ENCODE data around the gene MEI1.

The MEI1 gene

GRCh38 chr22:41787331-41787730 is 88.0 kb downstream of the MEI1 start:
- no peak for DNase-seq (ENCODE audit: low read depth)

GRCh38 chr22:41793871-41794270 is 94.6 kb downstream of the MEI1 start:
- DNase-seq (ENCODE audit: low read depth) = no peak

GRCh38 chr22:41798736-41799135 is 99.4 kb downstream of the MEI1 start:
- DNase-seq (ENCODE audit: low read depth) = no peak

- DNase-seq (ENCODE audit: low read depth) = no peak
These were observed 100.4 kb downstream of the MEI1 start for GRCh38 chr22:41799486-41800347.

GRCh38 chr22:41800348-41801146 is 101.2 kb downstream of the MEI1 start, which contains the start of gene CCDC134:
CCDC134 (plus strand) TSS chr22:41800679; CDS start chr22:41808891, 8,212 bp downstream.
- DNase-seq (ENCODE audit: low read depth) = peak; percentile 28

GRCh38 chr22:41801147-41801819 is 102.0 kb downstream of the MEI1 start:
- DNase-seq (ENCODE audit: low read depth) = no peak

- DNase-seq (ENCODE audit: low read depth) = no peak
These were observed 102.6 kb downstream of the MEI1 start for GRCh38 chr22:41801886-41802285.

GRCh38 chr22:41805639-41806038 is 106.3 kb downstream of the MEI1 start:
- DNase-seq (ENCODE audit: low read depth) = no peak

- DNase-seq (ENCODE audit: low read depth) = no peak
These were observed 109.1 kb downstream of the MEI1 start for GRCh38 chr22:41808400-41808799.

- no peak for DNase-seq (ENCODE audit: low read depth)
These were observed 110.7 kb downstream of the MEI1 start for GRCh38 chr22:41810022-41810421.

- no peak for DNase-seq (ENCODE audit: low read depth)
These were observed 113.7 kb downstream of the MEI1 start for GRCh38 chr22:41812805-41813545.

- no peak for DNase-seq (ENCODE audit: low read depth)
These were observed 114.6 kb downstream of the MEI1 start for GRCh38 chr22:41813726-41814410.

GRCh38 chr22:41815716-41816115 is 116.4 kb downstream of the MEI1 start:
- DNase-seq (ENCODE audit: low read depth) = no peak

- no peak for DNase-seq (ENCODE audit: low read depth)
These were observed 116.9 kb downstream of the MEI1 start for GRCh38 chr22:41816241-41816640.

- no peak for DNase-seq (ENCODE audit: low read depth)
These were observed 117.6 kb downstream of the MEI1 start for GRCh38 chr22:41816871-41817270.

GRCh38 chr22:41818011-41818410 is 118.7 kb downstream of the MEI1 start:
- no peak for DNase-seq (ENCODE audit: low read depth)

GRCh38 chr22:41818596-41818995 is 119.3 kb downstream of the MEI1 start:
- no peak for DNase-seq (ENCODE audit: low read depth)

- no peak for DNase-seq (ENCODE audit: low read depth)
These were observed 120.0 kb downstream of the MEI1 start for GRCh38 chr22:41819257-41819656.

- no peak for DNase-seq (ENCODE audit: low read depth)
These were observed 121.1 kb downstream of the MEI1 start for GRCh38 chr22:41820447-41820846.

GRCh38 chr22:41821471-41822316 is 122.4 kb downstream of the MEI1 start:
- DNase-seq (ENCODE audit: low read depth) = no peak
